ENCODE measurements around the gene GALK2.

Gene GALK2

GRCh38 chr15:49320351-49320750 lies 150.3 kb downstream of the GALK2 start:
- TF ChIP-seq CTCF (IDR thresholded peaks at IDR 0.05; ENCODE audit: low read length) = no peak
- no peak for TF ChIP-seq EZH2phosphoT487 (IDR thresholded peaks at IDR 0.05; ENCODE audit: low read length)
- TF ChIP-seq EZH2 (optimal IDR thresholded peaks at IDR 0.05; ENCODE audit: low read depth, low read length) = no peak
- no peaks in the 10 kb centered on the region for H3F3A ChIP-seq (ENCODE audit: insufficient read depth, low read length)
- H4K20me1 ChIP-seq (ENCODE audit: insufficient read depth, low read length) = no peaks in the 10 kb centered on the region
- H2AFZ ChIP-seq (ENCODE audit: low read length) = no peak overlapping the region
- no peaks in the 10 kb centered on the region for H3K4me1 ChIP-seq (ENCODE audit: low read length)
- H3K27ac ChIP-seq (ENCODE audit: low read length) = no peak overlapping the region
- no peak overlapping the region for H3K9ac ChIP-seq (ENCODE audit: low read length)
- no peaks in the 10 kb centered on the region for H3K9me2 ChIP-seq (replicated peaks; ENCODE audit: insufficient read depth, low read length)
- no peak overlapping the region for H3K4me3 ChIP-seq (ENCODE audit: low read length)
- no peaks in the 10 kb centered on the region for H3K36me3 ChIP-seq (replicated peaks; ENCODE audit: insufficient read depth, low read length)
- H3K79me2 ChIP-seq (ENCODE audit: low read length) = no peaks in the 10 kb centered on the region
- DNase-seq = no peak
- no peaks in the 10 kb centered on the region for H3K27me3 ChIP-seq (replicated peaks; ENCODE audit: insufficient read depth, low read length)
- H3K4me2 ChIP-seq (ENCODE audit: low read depth, low read length) = no peak overlapping the region
- H3K9me3 ChIP-seq (replicated peaks; ENCODE audit: insufficient read depth, low read length) = no peaks in the 10 kb centered on the region

GRCh38 chr15:49323207-49323606 lies 153.2 kb downstream of the GALK2 start:
- TF ChIP-seq CTCF (IDR thresholded peaks at IDR 0.05; ENCODE audit: low read length) (no peak), EZH2 (optimal IDR thresholded peaks at IDR 0.05; ENCODE audit: low read depth, low read length) (no peak), EZH2phosphoT487 (IDR thresholded peaks at IDR 0.05; ENCODE audit: low read length) (no peak)
- Histone ChIP-seq H3K79me2 (ENCODE audit: low read length) (no peaks in the 10 kb centered on the region), H2AFZ (ENCODE audit: low read length) (no peak overlapping the region), H3K27me3 (replicated peaks; ENCODE audit: insufficient read depth, low read length) (no peaks in the 10 kb centered on the region), H3K9ac (ENCODE audit: low read length) (no peak overlapping the region), H3K36me3 (replicated peaks; ENCODE audit: insufficient read depth, low read length) (no peaks in the 10 kb centered on the region), H3K4me1 (ENCODE audit: low read length) (no peaks in the 10 kb centered on the region), H3F3A (ENCODE audit: insufficient read depth, low read length) (no peaks in the 10 kb centered on the region), H3K9me2 (replicated peaks; ENCODE audit: insufficient read depth, low read length) (no peaks in the 10 kb centered on the region), H3K4me2 (ENCODE audit: low read depth, low read length) (no peak overlapping the region), H3K9me3 (replicated peaks; ENCODE audit: insufficient read depth, low read length) (no peaks in the 10 kb centered on the region), H3K27ac (ENCODE audit: low read length) (no peak overlapping the region), H3K4me3 (ENCODE audit: low read length) (no peak overlapping the region), H4K20me1 (ENCODE audit: insufficient read depth, low read length) (no peaks in the 10 kb centered on the region)
- DNase-seq = no peak

- Histone ChIP-seq H3K4me3 (ENCODE audit: low read length) (no peak overlapping the region), H3K4me1 (ENCODE audit: low read length) (no peaks in the 10 kb centered on the region)
Measured at GRCh38 chr15:49327927-49328326, 157.9 kb downstream of the GALK2 start.

More at GRCh38 chr15:49327927-49328326, 157.9 kb downstream of the GALK2 start:
- Histone ChIP-seq H3K4me2 (ENCODE audit: low read depth, low read length) (no peak overlapping the region), H3K9me2 (replicated peaks; ENCODE audit: insufficient read depth, low read length) (no peaks in the 10 kb centered on the region), H3K9me3 (replicated peaks; ENCODE audit: insufficient read depth, low read length) (no peaks in the 10 kb centered on the region), H3K27me3 (replicated peaks; ENCODE audit: insufficient read depth, low read length) (no peaks in the 10 kb centered on the region), H3F3A (ENCODE audit: insufficient read depth, low read length) (no peaks in the 10 kb centered on the region), H2AFZ (ENCODE audit: low read length) (no peak overlapping the region), H3K9ac (ENCODE audit: low read length) (no peak overlapping the region), H3K36me3 (replicated peaks; ENCODE audit: insufficient read depth, low read length) (no peaks in the 10 kb centered on the region), H4K20me1 (ENCODE audit: insufficient read depth, low read length) (no peaks in the 10 kb centered on the region), H3K27ac (ENCODE audit: low read length) (no peak overlapping the region), H3K79me2 (ENCODE audit: low read length) (no peaks in the 10 kb centered on the region)
- TF ChIP-seq CTCF (IDR thresholded peaks at IDR 0.05; ENCODE audit: low read length) = no peak
- TF ChIP-seq EZH2phosphoT487 (IDR thresholded peaks at IDR 0.05; ENCODE audit: low read length) = no peak
- no peak for TF ChIP-seq EZH2 (optimal IDR thresholded peaks at IDR 0.05; ENCODE audit: low read depth, low read length)
- no peak for DNase-seq

All from MM.1S (cell line).